NCI-H1436 treated with DMSO at 0.1 percent for 48 hours (cell line): ENCODE results near the gene SLC22A23.

Experiments
- DNase-seq: peaks from one replicate; lab custom pipeline; 2025; lab: John Stamatoyannopoulos, UW

Gene SLC22A23

GRCh38 chr6:3316818-3317217 is 140.0 kb downstream of the SLC22A23 start:
- no peak for DNase-seq

- DNase-seq: no peak
Observed at GRCh38 chr6:3316331-3316730, 140.5 kb downstream of the SLC22A23 start.

GRCh38 chr6:3315841-3316240 is 141.0 kb downstream of the SLC22A23 start:
- no peak for DNase-seq

- no peak for DNase-seq
Observed at GRCh38 chr6:3314621-3315467, 142.0 kb downstream of the SLC22A23 start.

- no peak for DNase-seq
Observed at GRCh38 chr6:3314176-3314575, 142.7 kb downstream of the SLC22A23 start.

GRCh38 chr6:3312604-3313231 is 144.1 kb downstream of the SLC22A23 start:
- DNase-seq: no peak

- no peak for DNase-seq
Observed at GRCh38 chr6:3311826-3312225, 145.0 kb downstream of the SLC22A23 start.

GRCh38 chr6:3310703-3311102 is 146.1 kb downstream of the SLC22A23 start:
- no peak for DNase-seq

GRCh38 chr6:3310051-3310448 is 146.8 kb downstream of the SLC22A23 start:
- no peak for DNase-seq

GRCh38 chr6:3309391-3310050 is 147.3 kb downstream of the SLC22A23 start:
- DNase-seq: peak; percentile 24

GRCh38 chr6:3308106-3308505 is 148.7 kb downstream of the SLC22A23 start:
- no peak for DNase-seq

- DNase-seq: no peak
Observed at GRCh38 chr6:3307436-3307835, 149.4 kb downstream of the SLC22A23 start.

- DNase-seq: no peak
Observed at GRCh38 chr6:3306848-3307247, 150.0 kb downstream of the SLC22A23 start.

- no peak for DNase-seq
Observed at GRCh38 chr6:3305831-3306230, 151.0 kb downstream of the SLC22A23 start.

GRCh38 chr6:3305216-3305565 is 151.7 kb downstream of the SLC22A23 start:
- no peak for DNase-seq

- no peak for DNase-seq
Observed at GRCh38 chr6:3304500-3305215, 152.2 kb downstream of the SLC22A23 start.

GRCh38 chr6:3303795-3304411 is 152.9 kb downstream of the SLC22A23 start:
- DNase-seq: no peak

GRCh38 chr6:3301506-3301905 is 155.3 kb downstream of the SLC22A23 start:
- no peak for DNase-seq

GRCh38 chr6:3299221-3299620 is 157.6 kb downstream of the SLC22A23 start:
- DNase-seq: no peak

- DNase-seq: no peak
Observed at GRCh38 chr6:3297909-3298308, 158.9 kb downstream of the SLC22A23 start.

- no peak for DNase-seq
Observed at GRCh38 chr6:3297006-3297405, 159.8 kb downstream of the SLC22A23 start.

GRCh38 chr6:3296537-3296936 is 160.3 kb downstream of the SLC22A23 start:
- no peak for DNase-seq
